Measurements from ENCODE around the gene CTNND2.

Gene CTNND2

GRCh38 chr5:11164531-11165294 is 739.5 kb downstream of the CTNND2 start:
- no peaks in the 10 kb centered on the region for H3K4me1 ChIP-seq
- TF ChIP-seq CTCF (IDR thresholded peaks at IDR 0.05; ENCODE audit: low read depth, low read length): no peak
- no peak for DNase-seq
- no peaks in the 10 kb centered on the region for H3K36me3 ChIP-seq
- H3K27me3 ChIP-seq: no peaks in the 10 kb centered on the region
- H3K9me3 ChIP-seq: no peaks in the 10 kb centered on the region
- no peak overlapping the region for H3K4me3 ChIP-seq (ENCODE audit: low read depth, low read length)

- Histone ChIP-seq H3K27me3 (peaks cover 10% of the 10 kb centered on the region; the same call in 1 of the 2 replicates), H3K36me3 (no peaks in the 10 kb centered on the region), H3K9me3 (no peaks in the 10 kb centered on the region), H3K4me1 (no peaks in the 10 kb centered on the region), H3K4me3 (ENCODE audit: low read depth, low read length) (no peak overlapping the region)
- no peak for DNase-seq
- no peak for TF ChIP-seq CTCF (IDR thresholded peaks at IDR 0.05; ENCODE audit: low read depth, low read length)
Measured at GRCh38 chr5:11157132-11157531, 747.1 kb downstream of the CTNND2 start.

GRCh38 chr5:11153670-11154382 is 750.4 kb downstream of the CTNND2 start:
- TF ChIP-seq CTCF (IDR thresholded peaks at IDR 0.05; ENCODE audit: low read depth, low read length): no peak
- H3K27me3 ChIP-seq: peaks cover 10% of the 10 kb centered on the region; the same call in 1 of the 2 replicates
- H3K36me3 ChIP-seq: no peaks in the 10 kb centered on the region
- no peak overlapping the region for H3K4me3 ChIP-seq (ENCODE audit: low read depth, low read length)
- H3K4me1 ChIP-seq: no peaks in the 10 kb centered on the region
- H3K9me3 ChIP-seq: no peaks in the 10 kb centered on the region
- no peak for DNase-seq

GRCh38 chr5:11152368-11152767 is 751.9 kb downstream of the CTNND2 start:
- no peak for DNase-seq
- Histone ChIP-seq H3K4me1 (no peaks in the 10 kb centered on the region), H3K36me3 (no peaks in the 10 kb centered on the region), H3K27me3 (peaks cover 10% of the 10 kb centered on the region; the same call in 1 of the 2 replicates), H3K9me3 (no peaks in the 10 kb centered on the region), H3K4me3 (ENCODE audit: low read depth, low read length) (no peak overlapping the region)
- TF ChIP-seq CTCF (IDR thresholded peaks at IDR 0.05; ENCODE audit: low read depth, low read length): no peak

- Histone ChIP-seq H3K27me3 (peaks cover 10% of the 10 kb centered on the region; the same call in 1 of the 2 replicates), H3K9me3 (no peaks in the 10 kb centered on the region), H3K4me1 (no peaks in the 10 kb centered on the region), H3K4me3 (ENCODE audit: low read depth, low read length) (no peak overlapping the region), H3K36me3 (no peaks in the 10 kb centered on the region)
- no peak for TF ChIP-seq CTCF (IDR thresholded peaks at IDR 0.05; ENCODE audit: low read depth, low read length)
- DNase-seq: no peak
Measured at GRCh38 chr5:11150976-11151375, 753.3 kb downstream of the CTNND2 start.
